ENCODE results near the gene ZMAT5.

The ZMAT5 gene

GRCh38 chr22:29751669-29752068, 15.1 kb downstream of the ZMAT5 start:
- no peak for DNase-seq

- peak; percentile 40 for DNase-seq
Observed at GRCh38 chr22:29750559-29751538, 16.0 kb downstream of the ZMAT5 start.

- DNase-seq, result no peak
Observed at GRCh38 chr22:29750029-29750428, 16.8 kb downstream of the ZMAT5 start.

- no peak for DNase-seq
Observed at GRCh38 chr22:29748248-29748893, 18.4 kb downstream of the ZMAT5 start.

- no peak for DNase-seq
Observed at GRCh38 chr22:29747832-29748231, 19.0 kb downstream of the ZMAT5 start.

GRCh38 chr22:29744902-29745301, 21.9 kb downstream of the ZMAT5 start:
- no peak for DNase-seq

- DNase-seq, result no peak
Observed at GRCh38 chr22:29742326-29742725, 24.5 kb downstream of the ZMAT5 start.

- no peak for DNase-seq
Observed at GRCh38 chr22:29741926-29742325, 24.9 kb downstream of the ZMAT5 start.

GRCh38 chr22:29740216-29740615, 26.6 kb downstream of the ZMAT5 start:
- DNase-seq, result no peak

- no peak for DNase-seq
Observed at GRCh38 chr22:29739346-29739875, 27.4 kb downstream of the ZMAT5 start.

- no peak for DNase-seq
Observed at GRCh38 chr22:29738118-29738815, 28.5 kb downstream of the ZMAT5 start.

GRCh38 chr22:29737251-29738117, 29.3 kb downstream of the ZMAT5 start:
- no peak for DNase-seq

- no peak for DNase-seq
Observed at GRCh38 chr22:29735416-29735815, 31.4 kb downstream of the ZMAT5 start.

GRCh38 chr22:29734838-29735237, 32.0 kb downstream of the ZMAT5 start:
- DNase-seq, result no peak

- no peak for DNase-seq
Observed at GRCh38 chr22:29734406-29734805, 32.4 kb downstream of the ZMAT5 start.

- no peak for DNase-seq
Observed at GRCh38 chr22:29733362-29734201, 33.2 kb downstream of the ZMAT5 start.

GRCh38 chr22:29732883-29733282, 33.9 kb downstream of the ZMAT5 start:
- DNase-seq, result no peak

- DNase-seq, result no peak
Observed at GRCh38 chr22:29731058-29731850, 35.6 kb downstream of the ZMAT5 start.

GRCh38 chr22:29729161-29729560, 37.6 kb downstream of the ZMAT5 start:
- DNase-seq, result no peak

- DNase-seq, result no peak
Observed at GRCh38 chr22:29727131-29727523, 39.7 kb downstream of the ZMAT5 start.
